T1000 (cell line): Measurements from ENCODE around the gene ZNF791.
"Not testable (repeated sequence)": the region's sequence is repeated elsewhere in the genome, so short reads cannot be mapped to it uniquely, and the experiment has no call there.

ENCODE experiments used
- DNase-seq: peaks from one replicate; lab custom pipeline; 2025; ENCODE audit warnings: mixed read lengths; lab: John Stamatoyannopoulos, UW

The ZNF791 gene

DNA sequence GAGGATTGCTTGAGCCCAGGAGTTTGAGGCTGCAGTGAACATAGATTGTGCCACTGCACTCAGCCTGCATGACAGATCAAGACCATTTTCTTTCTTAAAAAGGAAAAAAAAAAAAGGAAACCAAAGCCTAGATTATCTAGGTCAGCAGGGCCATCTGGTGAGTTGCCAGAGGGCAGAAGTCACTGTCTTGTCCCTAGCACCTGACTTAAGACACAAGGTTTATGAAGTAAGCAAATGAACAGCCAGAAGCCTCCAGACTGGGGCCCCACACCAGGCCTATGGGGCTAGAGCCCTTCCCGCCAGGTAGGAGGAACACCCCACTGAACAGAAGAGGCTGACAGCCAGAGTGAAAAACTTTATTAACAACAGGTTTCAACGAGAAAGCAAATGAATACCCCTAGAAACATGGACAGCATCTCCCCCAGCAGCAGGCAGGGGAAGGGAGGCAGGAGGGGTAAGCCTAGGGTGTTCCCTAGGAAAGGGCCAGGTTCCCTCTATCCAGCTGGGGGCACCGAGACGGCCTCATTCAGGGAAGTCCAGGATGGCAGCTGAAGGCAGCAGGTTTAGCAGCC, 57.1 kb downstream of the ZNF791 start:
- no peak for DNase-seq

DNA sequence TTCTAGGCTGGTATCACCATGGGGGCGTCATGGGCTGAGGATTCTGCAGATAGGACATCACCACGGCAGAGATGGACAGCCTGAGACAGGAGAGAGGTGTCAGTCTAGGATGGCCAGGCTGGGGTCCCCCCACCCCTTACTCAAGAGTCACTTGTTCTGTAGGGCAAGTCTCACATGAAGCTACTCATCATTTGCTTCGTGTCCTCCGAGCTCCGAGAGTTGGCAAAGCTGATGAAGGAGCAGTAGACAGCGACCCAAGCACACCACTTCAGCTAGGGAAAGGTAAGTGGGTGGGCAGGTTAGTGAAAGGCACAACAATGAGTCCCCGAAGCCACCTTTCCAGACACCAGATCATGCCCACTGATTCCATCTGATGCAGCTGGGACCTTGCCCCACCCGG, 57.6 kb downstream of the ZNF791 start:
- DNase-seq: no peak

DNA sequence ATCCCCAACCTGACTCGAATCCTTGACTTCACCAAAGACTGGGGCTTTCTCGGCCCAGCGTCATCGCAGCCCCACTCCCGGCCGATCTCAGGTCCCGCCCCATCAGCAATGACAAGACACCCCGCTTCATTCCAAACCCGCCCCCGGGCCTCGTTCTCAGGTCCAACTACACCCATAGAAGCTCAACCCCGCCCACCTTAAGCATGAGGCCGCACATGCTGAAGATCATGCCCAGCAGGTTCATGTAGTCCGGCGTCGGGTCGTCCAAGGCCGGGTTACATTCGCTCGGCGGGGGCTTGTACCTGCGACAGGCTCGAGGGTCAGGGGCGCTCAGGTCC, 58.2 kb downstream of the ZNF791 start:
- peak; percentile 42 for DNase-seq

DNA sequence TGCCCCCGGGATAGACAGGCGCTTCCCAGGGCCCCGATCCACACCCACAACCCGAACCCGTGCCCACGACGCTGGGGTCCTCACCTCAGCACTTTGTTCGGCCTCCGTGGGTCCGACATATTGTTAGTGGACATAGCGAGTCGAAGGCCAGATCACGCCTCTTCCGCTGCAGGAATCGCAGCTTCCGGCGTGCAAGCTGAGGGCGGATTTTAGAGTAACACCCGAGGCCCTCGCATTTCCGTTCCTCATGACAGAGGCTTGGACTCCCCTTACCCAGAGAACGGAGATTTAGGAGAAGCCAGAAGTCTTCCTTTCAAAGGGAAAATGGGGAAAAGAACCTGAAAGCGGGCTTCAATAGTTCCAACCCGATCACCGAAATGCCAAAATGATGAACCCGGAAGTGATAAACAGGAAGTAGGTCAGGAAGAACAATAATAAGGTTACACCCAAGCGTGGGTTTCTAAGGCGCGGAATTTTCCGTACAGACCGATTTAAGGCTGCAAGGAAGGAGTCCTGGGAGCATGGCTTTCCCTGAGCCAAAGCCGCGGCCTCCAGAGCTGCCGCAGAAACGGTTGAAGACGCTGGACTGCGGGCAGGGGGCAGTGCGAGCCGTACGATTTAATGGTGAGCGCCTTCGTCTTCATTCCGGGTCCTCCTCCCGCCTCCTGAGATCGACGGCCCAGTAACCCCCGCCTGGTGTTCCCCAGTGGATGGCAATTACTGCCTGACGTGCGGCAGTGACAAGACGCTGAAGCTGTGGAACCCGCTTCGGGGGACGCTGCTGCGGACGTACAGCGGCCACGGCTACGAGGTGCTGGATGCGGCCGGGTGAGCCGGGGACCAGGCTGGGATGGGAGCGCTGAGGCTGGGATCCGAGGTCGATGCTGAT, 58.8 kb downstream of the ZNF791 start:
- peak; percentile 72 for DNase-seq

DNA sequence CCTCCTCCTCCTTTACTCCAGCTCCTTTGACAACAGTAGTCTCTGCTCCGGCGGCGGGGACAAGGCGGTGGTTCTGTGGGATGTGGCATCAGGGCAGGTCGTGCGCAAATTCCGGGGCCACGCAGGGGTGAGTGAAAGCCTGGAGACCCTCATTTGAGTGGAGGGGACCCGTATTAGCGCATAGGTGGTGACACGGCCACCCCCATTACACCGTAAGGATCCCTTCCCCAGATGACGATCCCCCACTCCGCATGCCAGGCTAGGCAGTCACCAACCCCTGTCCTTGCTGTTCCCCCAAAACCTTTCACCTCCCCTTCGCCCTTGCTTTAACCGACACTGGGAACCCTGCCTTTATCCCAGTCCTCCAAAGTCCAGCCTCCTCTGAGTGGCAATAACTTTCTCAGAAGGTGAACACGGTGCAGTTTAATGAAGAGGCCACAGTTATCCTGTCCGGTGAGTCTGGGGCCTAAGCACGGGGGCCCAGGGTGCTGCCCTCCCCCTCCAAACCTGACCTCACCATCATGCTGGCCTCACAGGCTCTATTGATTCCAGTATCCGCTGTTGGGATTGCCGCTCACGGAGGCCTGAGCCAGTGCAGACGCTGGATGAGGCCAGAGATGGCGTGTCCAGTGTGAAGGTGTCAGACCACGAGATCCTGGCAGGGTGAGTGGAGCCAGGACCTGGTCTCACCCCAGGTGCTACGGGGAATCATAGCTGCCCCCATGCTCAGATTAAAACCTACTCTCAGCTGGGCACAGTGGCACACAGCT, 59.6 kb downstream of the ZNF791 start:
- DNase-seq: no peak

DNA sequence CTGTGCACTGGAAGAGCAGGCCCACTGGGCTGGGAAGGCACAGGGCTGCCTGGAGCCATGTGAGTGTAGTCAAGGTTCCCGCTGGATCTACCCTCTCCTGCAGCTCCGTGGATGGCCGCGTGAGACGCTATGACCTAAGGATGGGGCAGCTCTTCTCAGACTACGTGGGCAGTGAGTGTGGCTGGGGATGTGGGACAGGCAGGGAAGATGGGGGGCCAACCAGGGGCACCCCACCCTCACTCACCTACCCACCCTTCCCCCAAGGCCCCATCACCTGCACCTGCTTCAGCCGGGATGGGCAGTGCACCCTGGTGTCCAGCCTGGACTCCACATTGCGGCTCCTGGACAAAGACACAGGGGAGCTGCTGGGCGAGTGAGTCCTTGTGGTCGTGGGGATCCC, 62.0 kb downstream of the ZNF791 start:
- DNase-seq: no peak

DNA sequence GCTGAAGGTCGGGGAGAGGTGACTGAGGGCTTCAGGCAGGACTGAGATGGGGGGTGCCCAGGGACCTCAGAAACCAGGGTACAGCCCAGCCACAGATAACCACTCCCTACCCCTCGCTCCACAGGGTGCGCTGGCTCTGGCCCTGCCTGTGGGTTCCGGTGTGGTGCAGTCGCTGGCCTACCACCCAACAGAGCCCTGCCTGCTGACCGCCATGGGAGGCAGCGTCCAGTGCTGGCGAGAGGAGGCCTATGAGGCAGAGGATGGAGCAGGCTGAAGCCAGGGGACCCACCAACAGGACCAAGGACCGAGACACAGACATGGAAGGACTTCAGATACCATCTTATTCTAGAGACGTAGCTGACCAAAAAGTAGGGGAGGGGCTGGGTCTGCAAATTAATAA, 64.7 kb downstream of the ZNF791 start:
- no peak for DNase-seq

DNA sequence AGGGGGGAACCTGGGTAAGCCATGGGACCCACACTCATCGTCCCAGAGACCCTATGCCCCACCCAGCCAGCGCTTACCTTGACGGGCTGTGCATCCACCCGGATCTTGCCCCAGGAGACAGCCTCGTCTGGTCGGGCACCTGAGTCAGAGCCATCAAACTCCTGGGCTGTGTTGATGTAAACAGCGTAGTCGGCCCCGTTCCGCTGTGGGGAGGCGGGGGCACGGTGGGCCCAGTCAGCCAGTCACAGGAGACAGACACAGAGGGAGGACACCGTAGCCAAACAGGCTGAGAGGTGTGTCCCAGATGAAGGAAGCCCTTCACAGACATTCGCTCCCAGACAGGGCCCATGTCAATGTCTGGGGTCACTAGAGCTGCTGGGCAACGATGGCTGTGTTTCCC, 65.2 kb downstream of the ZNF791 start:
- no peak for DNase-seq

DNA sequence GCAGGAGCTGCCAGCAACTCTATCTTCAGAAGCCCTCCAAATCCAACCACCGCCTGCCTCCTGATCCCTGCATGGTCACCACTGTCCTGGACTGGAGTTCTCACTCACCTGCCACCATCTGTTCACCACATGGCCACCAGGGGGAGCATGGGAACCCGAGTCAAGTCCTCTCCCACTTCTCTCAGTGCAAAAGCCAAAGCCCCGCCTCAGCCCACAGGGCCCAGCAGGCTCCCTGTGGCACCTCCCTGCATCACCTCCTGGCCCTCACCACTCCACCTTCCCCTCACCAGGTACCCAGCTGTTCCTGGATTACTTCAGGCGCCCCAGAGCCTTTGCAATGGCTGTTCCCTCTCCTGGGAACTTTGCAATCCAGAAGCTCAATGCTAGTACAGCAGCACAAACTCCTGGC, 65.7 kb downstream of the ZNF791 start:
- peak; percentile 38 for DNase-seq

DNA sequence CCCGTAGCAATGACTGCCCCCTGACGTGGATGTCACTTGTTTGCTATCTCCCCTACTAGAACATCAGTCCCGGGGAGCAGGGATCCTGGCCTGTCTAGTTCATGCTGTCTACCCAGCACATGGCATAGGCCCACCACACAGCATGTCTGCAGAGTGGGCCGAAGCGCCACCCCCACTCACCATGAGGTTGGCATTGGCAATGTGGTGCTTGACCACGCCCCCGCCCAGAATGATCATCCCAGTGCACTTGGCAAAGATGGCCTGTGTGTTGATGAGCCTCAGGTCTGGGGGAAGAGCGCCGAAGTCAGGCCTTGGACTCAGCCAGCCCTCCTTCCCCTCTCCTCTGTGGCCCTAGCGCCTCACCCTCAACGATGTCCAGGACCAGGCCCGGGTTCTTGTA, 66.2 kb downstream of the ZNF791 start:
- DNase-seq: no peak

DNA sequence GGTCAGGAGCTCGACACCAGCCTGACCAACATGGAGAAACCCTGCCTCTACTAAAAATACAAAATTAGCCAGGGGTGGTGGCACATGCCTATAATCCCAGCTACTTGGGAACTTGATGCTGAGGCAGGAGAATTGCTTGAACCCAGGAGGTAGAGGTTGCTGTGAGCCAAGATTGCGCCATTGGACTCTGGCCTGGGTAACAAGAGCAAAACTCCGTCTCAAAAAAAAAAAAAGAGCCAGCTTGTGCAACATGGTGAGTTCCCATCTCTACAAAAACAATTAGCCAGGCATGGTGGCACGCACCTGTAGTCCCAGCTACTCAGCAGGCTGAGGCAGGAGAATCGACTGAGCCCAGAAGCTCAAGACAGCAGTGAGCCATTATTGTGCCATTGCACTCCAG, 67.3 kb downstream of the ZNF791 start:
- not testable (repeated sequence) for DNase-seq

DNA sequence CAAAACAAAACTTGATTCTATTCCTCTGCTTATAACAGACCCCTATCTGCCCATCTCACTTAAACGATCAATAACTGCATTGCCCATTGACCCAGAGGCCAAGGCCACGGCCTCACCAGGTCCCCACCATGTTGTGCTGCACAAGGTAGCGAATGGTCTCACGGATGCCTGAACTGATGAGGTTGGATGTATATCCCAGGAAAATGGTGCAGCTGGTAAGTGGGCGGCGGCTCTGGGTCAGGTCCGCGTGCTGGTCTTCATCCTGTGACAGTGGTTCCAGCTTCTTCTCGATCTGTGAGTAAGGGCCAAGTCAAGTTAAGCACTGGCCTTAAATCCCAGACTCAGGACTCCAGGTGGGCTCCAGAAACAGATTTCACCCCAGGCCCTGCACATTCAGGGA, 69.3 kb downstream of the ZNF791 start:
- DNase-seq: no peak

DNA sequence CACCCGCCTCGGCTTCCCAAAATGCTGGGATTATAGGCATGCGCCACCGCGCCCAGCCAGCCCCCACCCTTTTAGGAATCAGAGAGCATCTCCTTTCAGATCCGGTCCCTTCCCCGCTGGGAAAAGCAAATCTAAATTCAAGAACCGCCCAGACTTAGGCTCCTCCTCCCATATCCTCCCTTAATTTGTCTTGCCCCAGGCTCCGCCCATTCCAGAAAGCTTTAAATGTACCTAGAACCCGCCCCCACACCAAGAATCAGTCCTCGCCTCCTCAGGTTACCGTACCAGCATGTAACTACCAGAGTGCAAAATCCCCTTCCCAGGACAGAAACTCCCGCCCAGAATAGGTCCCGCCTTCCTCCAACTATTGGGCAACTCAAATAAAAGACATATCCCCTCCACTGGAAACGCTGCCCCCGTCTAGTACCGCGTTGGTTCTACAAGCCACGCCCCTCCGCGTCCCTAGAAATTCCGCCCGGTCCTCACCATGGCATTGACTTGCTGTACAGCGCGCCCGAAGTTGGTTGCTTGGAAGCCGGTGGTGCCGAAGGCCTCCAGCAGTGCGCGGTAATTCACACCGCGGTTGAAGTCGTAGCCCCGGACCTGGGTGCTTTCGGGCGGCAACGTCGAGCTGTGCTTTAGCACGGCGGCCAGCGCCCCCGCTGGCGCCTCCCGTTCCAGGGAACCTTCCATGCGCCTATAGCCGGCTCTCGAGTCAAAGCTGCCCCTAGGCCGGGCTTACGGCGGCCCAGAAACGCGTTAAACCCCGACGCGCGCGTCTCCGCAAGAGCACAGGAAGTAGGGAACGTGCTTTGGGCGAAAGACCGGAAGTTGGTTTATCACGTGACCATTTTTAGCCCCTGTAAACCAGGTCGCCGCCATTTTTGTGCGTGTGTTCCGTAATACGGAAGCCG, 70.6 kb downstream of the ZNF791 start, which contains the start of gene DHPS:
TSS of gene DHPS (minus strand) at position 807 of the 914 bp plus-strand sequence. CDS start at position 693, 114 bp downstream.
- DNase-seq: peak; percentile 85
